HG03442 (cell line): Measurements from ENCODE around the gene PLD5.
"Not testable (repeated sequence)": the region's sequence is repeated elsewhere in the genome, so short reads cannot be mapped to it uniquely, and the experiment has no call there.

Source experiments
- ATAC-seq: cut with Tn5 transposase; IDR thresholded peaks from one replicate; pipeline ENCODE4 v1.9.1; 2021; ENCODE audit warnings: mild to moderate bottlenecking, moderate library complexity; ENCODE audit not compliant: unreplicated experiment

The PLD5 gene

DNA sequence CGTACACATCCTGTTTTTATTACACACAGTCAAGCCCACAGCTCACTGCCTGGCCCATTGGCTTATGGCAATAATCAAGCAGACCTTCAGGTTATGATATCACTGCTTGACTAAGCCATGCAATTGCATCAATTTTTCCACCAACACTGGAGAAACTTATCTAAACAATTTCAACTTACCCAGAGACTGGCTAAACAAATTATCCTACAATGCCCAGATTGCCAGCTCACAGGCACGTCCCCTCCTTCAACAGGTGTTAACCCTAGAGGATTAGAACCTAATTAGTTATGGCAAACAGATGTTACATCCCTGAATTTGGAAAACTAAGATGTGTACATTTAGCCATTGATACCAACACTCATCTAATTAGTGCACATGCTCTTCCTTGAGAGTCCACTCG lies 310.0 kb downstream of the PLD5 start:
- ATAC-seq, result not testable (repeated sequence)

DNA sequence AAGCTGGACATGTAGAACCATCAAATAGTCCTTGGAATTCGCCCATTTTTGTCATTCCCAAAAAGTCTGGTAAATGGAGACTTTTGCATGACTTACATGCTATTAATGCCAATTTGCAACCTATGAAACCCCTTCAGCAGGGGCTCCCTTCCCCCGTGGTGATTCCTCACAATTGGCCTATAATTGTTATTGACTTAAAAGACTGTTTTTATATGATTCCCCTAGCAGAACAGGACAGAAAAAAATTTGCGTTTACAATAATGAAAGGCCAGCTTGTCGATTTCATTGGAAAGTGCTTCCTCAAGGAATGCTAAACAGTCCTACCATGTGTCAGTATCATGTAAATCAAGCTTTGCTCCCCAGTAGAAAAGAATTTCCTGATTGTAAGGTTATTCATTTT lies 311.5 kb downstream of the PLD5 start:
- ATAC-seq, result not testable (repeated sequence)

DNA sequence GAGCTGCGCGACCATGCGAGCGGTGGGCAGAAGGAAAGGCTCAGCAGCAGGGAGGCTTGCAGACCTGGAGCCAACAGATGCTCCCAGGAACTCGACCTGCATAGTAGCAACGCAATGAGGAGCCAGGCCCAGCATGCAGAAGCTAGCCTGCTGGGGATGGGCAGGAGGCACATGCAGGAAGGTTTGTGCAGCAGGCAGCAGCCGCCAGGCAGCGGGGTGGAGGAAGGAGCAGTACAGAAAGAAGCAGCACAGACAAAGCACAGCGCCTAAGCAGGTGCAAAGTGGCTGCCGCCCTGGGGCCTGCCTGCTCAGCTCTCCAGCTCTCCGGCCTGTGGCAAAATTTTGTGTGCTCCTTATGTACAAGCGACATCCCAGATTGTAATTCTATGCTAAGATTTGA lies 312.1 kb downstream of the PLD5 start:
- no peak for ATAC-seq

- ATAC-seq, result no peak
Measured at GRCh38 chr1:242211254-242212022, 313.1 kb downstream of the PLD5 start.

GRCh38 chr1:242210316-242210715 lies 314.2 kb downstream of the PLD5 start:
- not testable (repeated sequence) for ATAC-seq

GRCh38 chr1:242209063-242209462 lies 315.4 kb downstream of the PLD5 start:
- no peak for ATAC-seq

DNA sequence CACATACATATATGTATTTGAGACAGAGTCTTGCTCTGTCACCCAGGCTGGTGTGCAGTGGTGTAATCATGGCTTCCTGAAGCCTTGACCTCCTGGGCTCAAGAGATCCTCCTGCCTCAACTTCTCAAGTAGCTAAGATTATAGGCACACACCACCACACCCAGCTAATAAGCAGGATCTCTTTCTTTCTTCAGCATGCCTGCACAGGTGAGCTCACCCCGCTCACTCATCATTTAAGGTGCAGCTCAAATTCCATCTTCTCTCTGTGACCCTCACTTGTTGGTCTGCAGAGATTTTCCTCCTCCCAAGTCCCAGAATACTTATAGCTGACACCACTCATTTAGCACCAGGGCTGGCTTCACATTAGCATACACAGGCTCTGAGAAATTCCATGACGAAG lies 316.5 kb downstream of the PLD5 start:
- no peak for ATAC-seq

GRCh38 chr1:242206994-242207393 lies 317.5 kb downstream of the PLD5 start:
- no peak for ATAC-seq

- no peak for ATAC-seq
Measured at GRCh38 chr1:242205622-242206489, 318.6 kb downstream of the PLD5 start.

- no peak for ATAC-seq
Measured at GRCh38 chr1:242203262-242203661, 321.2 kb downstream of the PLD5 start.

GRCh38 chr1:242201090-242201489 lies 323.4 kb downstream of the PLD5 start:
- ATAC-seq, result no peak

DNA sequence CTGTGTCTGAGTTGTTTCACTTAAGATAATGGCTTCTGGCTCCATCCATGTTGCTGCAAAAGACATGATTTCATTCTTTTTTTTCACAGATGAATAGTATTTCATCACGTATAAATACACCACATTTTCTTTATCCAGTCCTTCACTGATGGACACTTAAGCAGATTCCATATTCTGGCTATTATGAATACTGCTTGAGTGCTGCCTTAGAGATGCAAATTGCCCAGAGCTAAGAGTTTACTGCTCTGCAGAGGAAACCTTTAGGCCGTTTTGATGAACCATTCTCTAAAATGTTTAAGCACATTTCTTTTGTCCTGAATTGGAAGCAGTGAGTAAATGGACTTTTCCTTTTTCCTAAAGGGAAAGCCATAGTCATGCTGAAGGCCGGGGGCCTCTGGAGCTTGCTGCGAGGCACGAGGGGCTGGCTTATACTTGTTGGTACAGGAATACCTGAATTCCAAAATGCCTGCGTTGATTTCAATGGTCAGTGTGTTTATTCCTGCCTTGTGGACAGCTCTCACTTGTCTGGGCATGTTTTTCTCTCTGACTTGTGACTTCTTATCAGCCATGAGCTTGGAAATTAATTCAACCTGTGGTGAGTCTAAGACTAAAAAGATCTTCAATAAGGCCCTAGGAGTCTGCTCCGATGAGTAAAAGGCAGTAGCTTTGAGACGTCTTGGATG lies 324.6 kb downstream of the PLD5 start:
- no peak for ATAC-seq

DNA sequence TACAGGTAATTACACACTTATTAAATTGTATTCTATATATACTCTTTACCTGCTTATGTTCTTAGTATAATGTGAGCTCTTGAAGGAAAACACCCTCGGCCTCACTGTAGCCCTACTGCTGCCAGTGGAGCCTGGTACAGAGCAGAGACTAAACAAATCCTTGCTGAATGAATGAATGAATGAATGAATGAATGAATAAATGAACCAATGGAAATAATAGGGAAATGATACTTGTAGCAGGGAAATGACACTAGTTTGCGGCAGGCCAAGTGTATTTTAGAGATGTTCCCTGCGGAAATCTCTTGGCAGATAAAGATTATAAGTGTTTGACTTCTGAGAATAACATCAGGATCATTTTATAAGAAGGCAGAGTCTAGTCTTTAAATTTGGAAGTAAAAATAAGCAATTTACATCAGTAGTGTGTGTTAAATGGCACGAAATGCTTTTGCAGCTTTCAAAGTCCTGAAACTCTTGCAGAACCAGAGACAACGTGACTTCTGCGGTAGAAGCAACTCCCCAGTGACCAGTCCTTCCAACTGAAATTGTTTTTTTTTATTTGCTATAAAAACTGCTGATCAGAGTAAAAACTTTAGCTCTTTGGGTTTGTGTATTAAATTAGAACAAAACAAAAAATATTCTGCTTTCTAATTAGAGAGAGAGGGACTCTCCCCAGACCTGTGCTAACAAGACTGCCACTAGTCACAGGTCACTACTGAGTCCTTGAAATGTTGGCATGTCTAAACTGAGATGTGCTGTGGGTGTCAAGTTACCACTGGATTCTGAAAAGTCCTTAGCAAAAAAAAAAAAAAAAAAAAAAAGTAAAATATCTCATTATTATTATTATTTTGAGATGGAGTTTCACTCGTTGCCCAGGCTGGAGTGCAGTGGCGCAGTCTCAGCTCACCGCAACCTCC lies 326.3 kb downstream of the PLD5 start:
- ATAC-seq, result no peak

- ATAC-seq, result no peak
Measured at GRCh38 chr1:242196914-242197313, 327.6 kb downstream of the PLD5 start.

- ATAC-seq, result no peak
Measured at GRCh38 chr1:242196101-242196500, 328.4 kb downstream of the PLD5 start.

DNA sequence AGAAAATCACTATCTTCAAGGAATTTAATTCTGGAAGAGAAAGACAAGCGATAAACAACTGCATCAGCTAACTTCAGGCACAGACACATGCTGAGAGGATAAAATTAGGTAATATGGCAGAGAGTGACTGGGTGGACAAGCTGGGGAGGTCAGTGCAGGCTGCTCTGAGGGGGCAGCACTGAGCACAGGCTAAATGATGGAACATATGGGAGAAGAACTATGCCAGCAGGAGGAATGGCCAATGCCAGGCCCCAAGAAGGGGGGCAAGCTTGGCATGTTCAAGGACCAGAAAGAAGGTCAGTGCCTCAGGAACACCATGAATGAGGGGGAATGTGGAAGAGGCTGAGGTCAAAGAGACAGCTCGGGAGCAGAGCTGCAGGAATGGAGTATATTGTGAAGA lies 334.9 kb downstream of the PLD5 start:
- ATAC-seq, result no peak

DNA sequence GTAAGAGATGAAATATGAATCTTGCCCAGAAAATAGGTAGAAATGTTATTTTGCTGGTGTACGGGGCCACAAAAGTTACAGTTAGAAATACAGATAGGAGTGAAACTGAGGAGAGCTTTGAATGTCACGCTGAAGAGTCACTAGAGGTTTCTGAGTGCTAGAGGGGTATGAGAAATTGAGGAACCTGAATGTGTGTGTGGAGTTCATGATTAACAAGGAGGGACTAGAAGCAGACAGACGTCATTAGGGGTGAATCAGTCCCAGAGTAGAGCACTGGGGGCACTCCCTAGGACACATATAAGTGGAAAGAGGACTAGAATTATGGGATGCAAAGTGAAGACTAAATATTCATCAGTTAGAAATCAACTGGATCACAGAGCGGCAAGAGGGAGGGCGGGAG lies 336.7 kb downstream of the PLD5 start:
- peak; percentile 66 for ATAC-seq

DNA sequence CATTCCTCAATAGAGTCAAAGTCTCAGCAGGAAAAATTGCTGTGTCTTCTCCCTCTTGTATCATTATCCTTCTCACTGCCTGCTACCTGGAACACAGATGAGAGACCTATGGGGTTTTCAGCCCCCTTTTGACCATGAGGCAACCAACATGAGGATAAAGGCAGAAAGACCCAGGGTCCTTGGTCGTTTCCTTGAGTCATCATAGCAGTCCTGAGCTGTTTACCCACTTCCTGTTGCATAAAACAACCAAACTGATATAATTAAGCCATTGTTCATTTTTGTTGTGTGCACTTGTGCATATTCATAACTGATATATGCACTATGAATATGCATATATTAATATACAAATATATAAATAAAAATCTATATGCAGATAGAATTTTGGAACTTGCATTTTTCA lies 337.3 kb downstream of the PLD5 start:
- ATAC-seq, result no peak

DNA sequence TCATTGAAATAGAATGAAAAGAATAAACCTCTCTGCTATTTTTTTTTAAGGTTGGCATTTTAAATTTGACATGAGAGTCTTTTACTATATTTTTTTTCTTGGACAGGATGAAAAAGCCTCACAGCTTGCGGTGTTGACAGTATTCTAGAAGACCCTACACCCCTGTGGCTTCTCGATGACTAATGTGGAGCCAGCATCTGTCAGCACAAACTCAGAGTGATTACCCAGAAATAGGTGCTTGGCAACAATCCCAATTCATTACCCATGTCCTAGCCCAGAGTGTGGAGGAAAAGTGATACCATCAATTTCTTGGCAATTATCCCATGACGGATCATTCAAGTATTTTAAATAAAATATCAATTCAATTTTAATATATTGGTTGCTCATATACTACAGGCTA lies 338.8 kb downstream of the PLD5 start:
- ATAC-seq, result peak; percentile 47

GRCh38 chr1:242184955-242185354 lies 339.5 kb downstream of the PLD5 start:
- no peak for ATAC-seq

GRCh38 chr1:242179767-242180166 lies 344.7 kb downstream of the PLD5 start:
- peak; percentile 75 for ATAC-seq
